HL-60/S4 treated with phorbol 12-myristate 13-acetate at 8.2 ng/mL for 4 days and 3 days (cell line): ENCODE data around the gene FUT2.
"Not testable (repeated sequence)": the region's sequence is repeated elsewhere in the genome, so short reads cannot be mapped to it uniquely, and the experiment has no call there.

Experiments used
- in situ Hi-C: fragments of 300-500 bp; cut with MboI; formaldehyde crosslinking; loops from 2 replicates; pipeline ENCODE4 v1.15.0; 2022; ENCODE audit warnings: low sequenced_read_pairs

Gene FUT2

GRCh38 chr19:48670699-48671445 is 24.9 kb upstream of the FUT2 start:
- in situ Hi-C loops = no loop called here

GRCh38 chr19:48671446-48671995 is 24.2 kb upstream of the FUT2 start:
- in situ Hi-C loops = no loop called here

GRCh38 chr19:48672994-48673393 is 22.8 kb upstream of the FUT2 start, which contains the start of gene NTN5:
TSS of gene NTN5 (minus strand) at chr19:48673017. CDS start at chr19:48670986, 2,031 bp downstream.
- in situ Hi-C loops = no loop called here

GRCh38 chr19:48673436-48674100 is 22.2 kb upstream of the FUT2 start:
- in situ Hi-C loops = no loop called here

GRCh38 chr19:48674216-48674809 is 21.5 kb upstream of the FUT2 start:
- in situ Hi-C loops = no loop called here

GRCh38 chr19:48674921-48675824 is 20.6 kb upstream of the FUT2 start:
- in situ Hi-C loops = no loop called here

- in situ Hi-C loops = no loop called here
Measured at GRCh38 chr19:48676487-48676886, 19.3 kb upstream of the FUT2 start.

- in situ Hi-C loops = no loop called here
Measured at GRCh38 chr19:48676887-48677286, 18.9 kb upstream of the FUT2 start.

- in situ Hi-C loops = no loop called here
Measured at GRCh38 chr19:48678201-48678600, 17.6 kb upstream of the FUT2 start.

- in situ Hi-C loops = not testable (repeated sequence)
Measured at GRCh38 chr19:48680006-48680405, 15.8 kb upstream of the FUT2 start.

- in situ Hi-C loops = no loop called here
Measured at GRCh38 chr19:48680436-48681126, 15.2 kb upstream of the FUT2 start.

GRCh38 chr19:48681127-48681470 is 14.7 kb upstream of the FUT2 start:
- in situ Hi-C loops = no loop called here

GRCh38 chr19:48683349-48683748 is 12.4 kb upstream of the FUT2 start:
- in situ Hi-C loops = no loop called here

GRCh38 chr19:48685583-48685982 is 10.2 kb upstream of the FUT2 start:
- in situ Hi-C loops = no loop called here

GRCh38 chr19:48686088-48686487 is 9.7 kb upstream of the FUT2 start:
- in situ Hi-C loops = no loop called here

GRCh38 chr19:48686637-48687036 is 9.1 kb upstream of the FUT2 start:
- in situ Hi-C loops = not testable (repeated sequence)

GRCh38 chr19:48687776-48688175 is 8.0 kb upstream of the FUT2 start:
- in situ Hi-C loops = no loop called here

- in situ Hi-C loops = no loop called here
Measured at GRCh38 chr19:48689449-48689848, 6.3 kb upstream of the FUT2 start.

GRCh38 chr19:48693629-48694028 is 2.1 kb upstream of the FUT2 start:
- in situ Hi-C loops = not testable (repeated sequence)

- in situ Hi-C loops = no loop called here
Measured at GRCh38 chr19:48696353-48697010, 711 bp downstream of the FUT2 start.
